Neural cell (in vitro differentiated cells): ENCODE measurements around the gene MXRA7. TPM values are rescaled to one million over a fixed set of nuclear protein-coding genes. Genes with fewer than 3 reads are reported as not detected.

Experiments
- H2AFZ ChIP-seq: fragments of 200-600, 300-800 bp; sonication (generic), shearing (Covaris generic); 2 replicates; pipeline ENCODE4 v1.6.0; 2014; ENCODE audit warnings: low read depth, mild to moderate bottlenecking, antibody characterized with exemption, low read length, moderate library complexity
- H3F3A ChIP-seq: fragments of 200-600 bp; shearing (Covaris generic); 2 replicates; pipeline ENCODE4 v1.6.1; 2016; ENCODE audit warnings: mild to moderate bottlenecking, moderate library complexity, mixed read lengths, antibody characterized with exemption, low read length; ENCODE audit not compliant: insufficient read depth, poor library complexity, severe bottlenecking
- H3K27ac ChIP-seq: fragments of 200-600, 300-800 bp; sonication (generic), shearing (Covaris generic); 2 replicates; pipeline ENCODE4 v1.5.1; 2014; ENCODE audit warnings: mild to moderate bottlenecking, low read length, moderate library complexity
- H3K27me3 ChIP-seq: fragments of 300-800, 200-600 bp; sonication (generic), shearing (Covaris generic); 2 replicates; pipeline ENCODE4 v1.6.0; 2014; ENCODE audit warnings: mild to moderate bottlenecking, low read depth, low read length, moderate library complexity; ENCODE audit not compliant: insufficient read depth
- H3K36me3 ChIP-seq: fragments of 300-800, 200-600 bp; sonication (generic), shearing (Covaris generic); 2 replicates; pipeline ENCODE4 v1.5.1; 2014; ENCODE audit warnings: mild to moderate bottlenecking, antibody characterized with exemption, low read length, moderate library complexity; ENCODE audit not compliant: insufficient read depth
- H3K4me2 ChIP-seq: fragments of 300-800, 200-600 bp; sonication (generic), shearing (Covaris generic); 2 replicates; pipeline ENCODE4 v1.6.0; 2014; ENCODE audit warnings: mild to moderate bottlenecking, low read length
- H3K4me3 ChIP-seq: fragments of 300-800, 200-600 bp; sonication (generic), shearing (Covaris generic); 2 replicates; pipeline ENCODE4 v1.5.1; 2014; ENCODE audit warnings: mild to moderate bottlenecking, low read length, moderate library complexity
- H3K79me2 ChIP-seq: fragments of 200-600 bp; shearing (Covaris generic); replicated peaks from 2 replicates; pipeline ENCODE4 v1.6.0; 2014; ENCODE audit warnings: mild to moderate bottlenecking, low read length, moderate library complexity; ENCODE audit not compliant: insufficient read depth
- H3K9ac ChIP-seq: fragments of 300-800, 200-600 bp; sonication (generic), shearing (Covaris generic); 2 replicates; pipeline ENCODE4 v1.6.1; 2016; ENCODE audit warnings: mild to moderate bottlenecking, low read length, mixed read lengths
- H3K9me2 ChIP-seq: fragments of 200-600 bp; shearing (Covaris generic); 2 replicates; pipeline ENCODE4 v1.6.1; 2016; ENCODE audit warnings: mild to moderate bottlenecking, low read length, mixed read lengths; ENCODE audit not compliant: insufficient read depth
- H3K9me3 ChIP-seq: fragments of 200-600, 300-800 bp; sonication (generic), shearing (Covaris generic); 2 replicates; pipeline ENCODE4 v1.6.1; 2016; ENCODE audit warnings: mild to moderate bottlenecking, mixed run types, low read length, moderate library complexity, mixed read lengths
- H4K20me1 ChIP-seq: fragments of 200-600 bp; shearing (Covaris generic); 2 replicates; pipeline ENCODE4 v1.6.1; 2016; ENCODE audit warnings: mild to moderate bottlenecking, mixed run types; ENCODE audit not compliant: insufficient read depth
- EP300 ChIP-seq: fragments of 450-650 bp; conservative IDR thresholded peaks from 2 replicates; pipeline ENCODE4 v1.6.1; 2014; ENCODE audit warnings: antibody characterized with exemption, mild to moderate bottlenecking, moderate library complexity; ENCODE audit not compliant: poor library complexity, severe bottlenecking
- EZH2 ChIP-seq: fragments of 200-600, 300-800 bp; shearing (Covaris generic), sonication (generic); IDR thresholded peaks from 2 replicates; pipeline ENCODE4 v1.6.1; 2014; ENCODE audit warnings: antibody characterized with exemption, low read length, borderline replicate concordance, mild to moderate bottlenecking; ENCODE audit not compliant: insufficient read depth, poor library complexity, severe bottlenecking
- MXI1 ChIP-seq: fragments of 450-650 bp; conservative IDR thresholded peaks from 2 replicates; pipeline ENCODE4 v1.6.1; 2014; ENCODE audit warnings: antibody characterized with exemption, mild to moderate bottlenecking; ENCODE audit not compliant: poor library complexity, severe bottlenecking
- POLR2AphosphoS5 ChIP-seq: IDR thresholded peaks from 2 replicates; pipeline ENCODE4 v1.6.1; 2012
- RAD21 ChIP-seq: fragments of 450-650 bp; conservative IDR thresholded peaks from 2 replicates; pipeline ENCODE4 v1.6.1; 2014; ENCODE audit warnings: antibody characterized with exemption, mild to moderate bottlenecking, moderate library complexity
- TAF1 ChIP-seq: IDR thresholded peaks from 2 replicates; pipeline ENCODE4 v1.6.1; 2012; ENCODE audit warnings: low read depth
- polyA plus RNA-seq: library from polyadenylated mRNA; depleted of rRNA; stranded (reverse); fragments of >200 nt; gene quantifications from 2 replicates; pipeline ENCODE4 v1.2.3, GENCODE V29; 2014
- TF ChIP-seq, protein P1 (sequence below): IDR thresholded peaks from 2 replicates; pipeline ENCODE4 v1.6.1; 2012; ENCODE audit warnings: borderline replicate concordance
- TF ChIP-seq, protein P2 (sequence below): fragments of 450-650 bp; IDR thresholded peaks from 2 replicates; pipeline ENCODE4 v1.5.1; 2014; ENCODE audit warnings: antibody characterized with exemption, mild to moderate bottlenecking, moderate library complexity; ENCODE audit not compliant: poor library complexity, severe bottlenecking

Gene MXRA7
- polyA plus RNA-seq, 1 donor from 2014 or later: 143 TPM

DNA sequence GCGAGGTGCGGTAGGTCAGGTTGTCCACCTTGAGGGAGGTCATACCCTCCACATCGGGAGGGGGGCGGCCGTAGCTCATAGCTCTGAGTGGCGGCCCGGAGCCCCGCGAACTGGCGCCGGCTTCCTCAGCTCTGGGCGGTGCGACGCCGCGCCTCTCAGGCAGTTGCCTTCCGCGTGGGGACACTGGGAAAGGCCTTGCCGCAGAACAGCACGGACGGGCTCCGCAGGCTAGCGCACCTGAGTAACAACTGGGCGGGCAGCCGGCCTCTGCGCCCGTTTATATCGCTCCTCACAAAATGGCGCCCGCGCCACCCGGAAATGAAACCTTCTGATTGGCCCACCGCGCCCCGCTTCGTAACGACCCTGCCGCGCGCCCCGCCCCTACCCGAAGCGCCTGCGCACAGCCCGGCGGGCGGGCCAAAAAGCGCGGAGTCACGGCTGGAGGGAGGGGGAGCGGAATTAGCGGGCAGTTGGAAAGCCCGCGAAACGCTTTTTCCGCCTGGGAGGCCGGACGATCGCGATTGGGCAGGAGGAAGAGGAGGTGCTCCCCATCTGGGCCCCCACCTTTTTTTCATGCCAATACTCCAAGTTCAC is 26.4 kb upstream of the MXRA7 start, which contains the start of gene SRSF2:
Gene SRSF2 (minus strand): TSS at position 250 of the 594 bp plus-strand sequence. CDS start 171 bp downstream, at position 79.
- H3K27me3 ChIP-seq: no peaks in the 10 kb centered on the region
- H3K36me3 ChIP-seq: peaks cover 3% of the 10 kb centered on the region
- TF ChIP-seq POLR2AphosphoS5: peak; percentile 100
- TF ChIP-seq, protein P1, sequence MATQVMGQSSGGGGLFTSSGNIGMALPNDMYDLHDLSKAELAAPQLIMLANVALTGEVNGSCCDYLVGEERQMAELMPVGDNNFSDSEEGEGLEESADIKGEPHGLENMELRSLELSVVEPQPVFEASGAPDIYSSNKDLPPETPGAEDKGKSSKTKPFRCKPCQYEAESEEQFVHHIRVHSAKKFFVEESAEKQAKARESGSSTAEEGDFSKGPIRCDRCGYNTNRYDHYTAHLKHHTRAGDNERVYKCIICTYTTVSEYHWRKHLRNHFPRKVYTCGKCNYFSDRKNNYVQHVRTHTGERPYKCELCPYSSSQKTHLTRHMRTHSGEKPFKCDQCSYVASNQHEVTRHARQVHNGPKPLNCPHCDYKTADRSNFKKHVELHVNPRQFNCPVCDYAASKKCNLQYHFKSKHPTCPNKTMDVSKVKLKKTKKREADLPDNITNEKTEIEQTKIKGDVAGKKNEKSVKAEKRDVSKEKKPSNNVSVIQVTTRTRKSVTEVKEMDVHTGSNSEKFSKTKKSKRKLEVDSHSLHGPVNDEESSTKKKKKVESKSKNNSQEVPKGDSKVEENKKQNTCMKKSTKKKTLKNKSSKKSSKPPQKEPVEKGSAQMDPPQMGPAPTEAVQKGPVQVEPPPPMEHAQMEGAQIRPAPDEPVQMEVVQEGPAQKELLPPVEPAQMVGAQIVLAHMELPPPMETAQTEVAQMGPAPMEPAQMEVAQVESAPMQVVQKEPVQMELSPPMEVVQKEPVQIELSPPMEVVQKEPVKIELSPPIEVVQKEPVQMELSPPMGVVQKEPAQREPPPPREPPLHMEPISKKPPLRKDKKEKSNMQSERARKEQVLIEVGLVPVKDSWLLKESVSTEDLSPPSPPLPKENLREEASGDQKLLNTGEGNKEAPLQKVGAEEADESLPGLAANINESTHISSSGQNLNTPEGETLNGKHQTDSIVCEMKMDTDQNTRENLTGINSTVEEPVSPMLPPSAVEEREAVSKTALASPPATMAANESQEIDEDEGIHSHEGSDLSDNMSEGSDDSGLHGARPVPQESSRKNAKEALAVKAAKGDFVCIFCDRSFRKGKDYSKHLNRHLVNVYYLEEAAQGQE: peak; percentile 97
- peak; percentile 12 for TF ChIP-seq MXI1
- TF ChIP-seq TAF1: peak; percentile 99
- TF ChIP-seq EP300: peak; percentile 48
- no peak for TF ChIP-seq EZH2
- H3K9ac ChIP-seq: peak within 1 kb of the TSS; percentile 96
- peak within 1 kb of the TSS; percentile 93 for H3K4me3 ChIP-seq
- H3K9me3 ChIP-seq: no peaks in the 10 kb centered on the region
- H3K79me2 ChIP-seq: peaks cover 45% of the 10 kb centered on the region
- peak within 1 kb of the TSS; percentile 79 for H3K4me2 ChIP-seq
- peak within 1 kb of the TSS; percentile 88 for H2AFZ ChIP-seq
- peak within 1 kb of the TSS; percentile 98 for H3K27ac ChIP-seq
- peaks cover 7% of the 10 kb centered on the region for H4K20me1 ChIP-seq
- H3K9me2 ChIP-seq: no peaks in the 10 kb centered on the region
- H3F3A ChIP-seq: peaks cover 2% of the 10 kb centered on the region

DNA sequence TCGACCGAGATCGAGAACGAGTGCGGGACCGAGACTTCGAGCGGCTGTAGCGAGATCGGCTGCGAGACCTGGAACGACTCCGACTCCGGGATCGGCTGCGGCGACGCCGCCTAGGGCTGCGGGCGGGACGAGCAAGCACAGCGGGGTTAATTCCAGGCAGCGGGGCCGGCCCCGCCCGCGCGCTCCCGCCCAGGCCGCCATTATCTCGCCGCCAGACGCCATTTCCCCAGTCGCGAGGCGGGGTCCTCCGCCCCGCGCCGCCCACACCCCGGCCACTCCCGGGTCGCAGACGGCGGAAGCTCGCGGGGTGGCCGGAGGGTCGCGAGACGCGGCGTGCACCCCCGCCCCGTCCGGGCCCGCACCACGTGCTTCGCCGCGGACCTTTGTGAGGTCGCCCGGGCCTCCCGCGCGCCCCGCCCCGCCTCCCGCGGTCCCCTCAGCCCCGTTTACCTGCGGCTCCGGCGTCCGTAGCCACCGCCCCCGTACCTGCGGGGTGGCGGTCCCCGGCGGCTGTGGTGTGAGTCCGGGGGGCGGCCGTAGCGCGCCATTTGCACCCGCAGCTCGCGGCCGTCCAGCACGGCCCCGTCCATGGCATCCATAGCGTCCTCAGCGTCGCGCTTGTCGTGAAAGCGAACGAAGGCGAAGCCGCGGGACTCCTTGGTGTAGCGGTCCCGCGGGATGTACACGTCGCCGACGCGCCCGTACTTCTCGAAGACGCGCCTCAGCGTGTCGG is 25.8 kb upstream of the MXRA7 start:
- no peaks in the 10 kb centered on the region for H3K27me3 ChIP-seq
- peak overlapping the region; percentile 96 for H3K9ac ChIP-seq
- H3K4me2 ChIP-seq: peak overlapping the region; percentile 78
- peak overlapping the region; percentile 98 for H3K27ac ChIP-seq
- TF ChIP-seq, protein P1: no peak
- TF ChIP-seq TAF1 (peak; percentile 5), RAD21 (peak; percentile 30), POLR2AphosphoS5 (peak; percentile 56), MXI1 (peak; percentile 53), EP300 (peak; percentile 20), EZH2 (no peak)
- TF ChIP-seq, protein P2, sequence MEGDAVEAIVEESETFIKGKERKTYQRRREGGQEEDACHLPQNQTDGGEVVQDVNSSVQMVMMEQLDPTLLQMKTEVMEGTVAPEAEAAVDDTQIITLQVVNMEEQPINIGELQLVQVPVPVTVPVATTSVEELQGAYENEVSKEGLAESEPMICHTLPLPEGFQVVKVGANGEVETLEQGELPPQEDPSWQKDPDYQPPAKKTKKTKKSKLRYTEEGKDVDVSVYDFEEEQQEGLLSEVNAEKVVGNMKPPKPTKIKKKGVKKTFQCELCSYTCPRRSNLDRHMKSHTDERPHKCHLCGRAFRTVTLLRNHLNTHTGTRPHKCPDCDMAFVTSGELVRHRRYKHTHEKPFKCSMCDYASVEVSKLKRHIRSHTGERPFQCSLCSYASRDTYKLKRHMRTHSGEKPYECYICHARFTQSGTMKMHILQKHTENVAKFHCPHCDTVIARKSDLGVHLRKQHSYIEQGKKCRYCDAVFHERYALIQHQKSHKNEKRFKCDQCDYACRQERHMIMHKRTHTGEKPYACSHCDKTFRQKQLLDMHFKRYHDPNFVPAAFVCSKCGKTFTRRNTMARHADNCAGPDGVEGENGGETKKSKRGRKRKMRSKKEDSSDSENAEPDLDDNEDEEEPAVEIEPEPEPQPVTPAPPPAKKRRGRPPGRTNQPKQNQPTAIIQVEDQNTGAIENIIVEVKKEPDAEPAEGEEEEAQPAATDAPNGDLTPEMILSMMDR: peak; percentile 49
- H3K36me3 ChIP-seq: no peaks in the 10 kb centered on the region
- peak overlapping the region; percentile 47 for H2AFZ ChIP-seq
- no peaks in the 10 kb centered on the region for H3K9me2 ChIP-seq
- no peaks in the 10 kb centered on the region for H3K9me3 ChIP-seq
- H3K4me3 ChIP-seq: peak overlapping the region; percentile 93
- peaks cover 49% of the 10 kb centered on the region for H3K79me2 ChIP-seq
- peaks cover 7% of the 10 kb centered on the region for H4K20me1 ChIP-seq
- H3F3A ChIP-seq: peaks cover 2% of the 10 kb centered on the region
